Measurements from ENCODE around the gene SPOPL.

DNA sequence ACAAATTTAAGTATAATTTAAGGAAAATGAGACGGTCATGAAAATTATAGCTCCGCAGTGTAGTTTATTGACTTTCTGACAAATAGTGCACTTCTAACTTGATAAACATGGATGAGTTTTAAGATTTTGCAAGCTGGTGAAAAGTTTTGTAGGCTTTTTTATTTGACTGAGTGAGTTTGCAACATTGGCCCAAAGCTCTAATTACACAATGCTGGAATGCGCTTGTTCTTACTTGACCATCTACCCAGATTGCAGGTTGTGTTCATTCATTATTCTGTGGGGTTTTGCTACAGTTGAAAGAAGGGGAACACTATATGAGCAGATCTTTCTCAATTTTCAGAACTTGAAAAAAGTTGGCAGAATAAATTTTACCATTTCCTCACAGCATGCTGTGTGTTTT, 13.5 kb downstream of the SPOPL start:
- TF ChIP-seq, protein P1, sequence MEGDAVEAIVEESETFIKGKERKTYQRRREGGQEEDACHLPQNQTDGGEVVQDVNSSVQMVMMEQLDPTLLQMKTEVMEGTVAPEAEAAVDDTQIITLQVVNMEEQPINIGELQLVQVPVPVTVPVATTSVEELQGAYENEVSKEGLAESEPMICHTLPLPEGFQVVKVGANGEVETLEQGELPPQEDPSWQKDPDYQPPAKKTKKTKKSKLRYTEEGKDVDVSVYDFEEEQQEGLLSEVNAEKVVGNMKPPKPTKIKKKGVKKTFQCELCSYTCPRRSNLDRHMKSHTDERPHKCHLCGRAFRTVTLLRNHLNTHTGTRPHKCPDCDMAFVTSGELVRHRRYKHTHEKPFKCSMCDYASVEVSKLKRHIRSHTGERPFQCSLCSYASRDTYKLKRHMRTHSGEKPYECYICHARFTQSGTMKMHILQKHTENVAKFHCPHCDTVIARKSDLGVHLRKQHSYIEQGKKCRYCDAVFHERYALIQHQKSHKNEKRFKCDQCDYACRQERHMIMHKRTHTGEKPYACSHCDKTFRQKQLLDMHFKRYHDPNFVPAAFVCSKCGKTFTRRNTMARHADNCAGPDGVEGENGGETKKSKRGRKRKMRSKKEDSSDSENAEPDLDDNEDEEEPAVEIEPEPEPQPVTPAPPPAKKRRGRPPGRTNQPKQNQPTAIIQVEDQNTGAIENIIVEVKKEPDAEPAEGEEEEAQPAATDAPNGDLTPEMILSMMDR (IDR thresholded peaks at IDR 0.05) = no peak
- TF ChIP-seq EP300 (IDR thresholded peaks at IDR 0.05) = no peak
- TF ChIP-seq POLR2A (IDR thresholded peaks at IDR 0.05; ENCODE audit: low read depth) = no peak
